HepG2 (cell line): Measurements from ENCODE around the gene ITPK1. TPM values are rescaled to one million over a fixed set of nuclear protein-coding genes. Genes with fewer than 3 reads are reported as not detected.

Experiments used
- ATAC-seq: fragments of 200-7000 bp; cut with Tn5 transposase; 3 replicates; pipeline ENCODE4 v1.9.1; 2020; ENCODE audit warnings: mild to moderate bottlenecking, moderate library complexity
- BruUV-seq: library from RNA; stranded (reverse); fragments of 400-500 nt; replicated peaks from 2 replicates; lab custom pipeline; 2021; lab: Mats Ljungman, UMichigan
- CTCF ChIA-PET: fragments of 300-600 bp; formaldehyde crosslinking; extraction: SDS; loops from one replicate; lab custom pipeline; 2021; ENCODE audit warnings: low total read pairs, inconsistent platforms, low intra/inter-chr PET ratio; lab: Yijun Ruan, JAX
- POLR2A ChIA-PET: fragments of 350-600 bp; sonication (Branson Sonifier 250); formaldehyde crosslinking; loops from one replicate; lab custom pipeline; 2020; ENCODE audit warnings: antibody characterized with exemption, inconsistent platforms; lab: Yijun Ruan, JAX
- DNase-seq: peaks from one replicate; pipeline ENCODE4 v3.0.0-alpha.2; 2015; ENCODE audit warnings: low spot score
- FAIRE-seq: peaks from 3 replicates; lab custom pipeline; 2011; peaks lifted over from hg19 to GRCh38; lab: Jason Lieb, UNC
- H2AFZ ChIP-seq: one replicate; pipeline ENCODE4 v1.6.1; 2011; ENCODE audit warnings: low read length, inconsistent platforms
- H3K27ac ChIP-seq: fragments of 300-600 bp; 3 replicates; pipeline ENCODE4 v1.8.0; 2011; ENCODE audit warnings: mixed run types, mild to moderate bottlenecking, mixed read lengths, low read length, inconsistent platforms; ENCODE audit not compliant: insufficient read depth; ENCODE audit errors: extremely low read length
- H3K27me3 ChIP-seq, 2 experiments: fragments of 200-600 bp in 1 of 2; 2 replicates in 1 of 2; 3 replicates in 1 of 2; pipeline versions ENCODE4 v1.6.0 to v1.8.0; 2011; ENCODE audit warnings: low read length in 2 of 2, mild to moderate bottlenecking in 2 of 2, moderate library complexity in 2 of 2, inconsistent platforms in 1 of 2; ENCODE audit not compliant: insufficient read depth in 2 of 2, control insufficient read depth in 1 of 2
- H3K36me3 ChIP-seq, 2 experiments: fragments of 200-600 bp in 1 of 2; replicated peaks in 1 of 2; 2 replicates in 1 of 2; 3 replicates in 1 of 2; pipeline versions ENCODE4 v1.5.1 to v1.8.0; 2011; ENCODE audit warnings: low read length in 2 of 2, inconsistent platforms in 1 of 2; ENCODE audit not compliant: insufficient read depth in 2 of 2, control insufficient read depth in 1 of 2
- H3K4me1 ChIP-seq: 2 replicates; pipeline ENCODE4 v1.5.1; 2012; ENCODE audit warnings: low read length, inconsistent platforms; ENCODE audit not compliant: insufficient read depth
- H3K4me2 ChIP-seq: 2 replicates; pipeline ENCODE4 v1.6.0; 2011; ENCODE audit warnings: low read depth, low read length, inconsistent platforms
- H3K4me3 ChIP-seq, 3 experiments: fragments of 200-600 bp in 1 of 3; sonication (generic), shearing (Covaris generic) in 1 of 3; replicated peaks in 1 of 3; 2 replicates each; pipeline ENCODE4 v1.5.1; 2011 to 2016; ENCODE audit warnings: low read length in 3 of 3, inconsistent platforms in 2 of 3, low read depth in 2 of 3, mild to moderate bottlenecking in 2 of 3, control low read depth in 1 of 3, mixed read lengths in 1 of 3; ENCODE audit not compliant: insufficient read depth in 1 of 3
- H3K79me2 ChIP-seq: one replicate; pipeline ENCODE4 v1.6.1; 2011; ENCODE audit warnings: low read length, inconsistent platforms; ENCODE audit not compliant: insufficient read depth
- H3K9ac ChIP-seq: 2 replicates; pipeline ENCODE4 v1.6.0; 2011; ENCODE audit warnings: mild to moderate bottlenecking, low read depth, low read length, inconsistent platforms; ENCODE audit not compliant: insufficient read depth
- H3K9me3 ChIP-seq: 2 replicates; pipeline ENCODE4 v1.5.1; 2012; ENCODE audit warnings: mild to moderate bottlenecking, low read length
- H4K20me1 ChIP-seq: 2 replicates; pipeline ENCODE4 v1.6.0; 2011; ENCODE audit warnings: inconsistent platforms, mild to moderate bottlenecking, low read length, moderate library complexity; ENCODE audit not compliant: insufficient read depth
- HNRNPL ChIP-seq: fragments of 200-400 bp; formaldehyde crosslinking; IDR thresholded peaks from 2 replicates; pipeline ENCODE4 v1.6.1; 2017; ENCODE audit warnings: mild to moderate bottlenecking, low read depth, low read length
- HOXA5 ChIP-seq: sonication (generic); formaldehyde crosslinking; IDR thresholded peaks from 2 replicates; pipeline ENCODE4 v1.4.0; 2020; ENCODE audit warnings: missing genetic modification reagents
- NFE2L1 ChIP-seq: sonication (generic); formaldehyde crosslinking; IDR thresholded peaks from 2 replicates; pipeline ENCODE4 v1.4.0; 2020; ENCODE audit warnings: missing genetic modification reagents, mild to moderate bottlenecking, borderline replicate concordance
- NFIB ChIP-seq: sonication (generic); formaldehyde crosslinking; IDR thresholded peaks from 2 replicates; pipeline ENCODE4 v1.9.0; 2021; ENCODE audit warnings: missing genetic modification reagents, mild to moderate bottlenecking, borderline replicate concordance
- RARA ChIP-seq: IDR thresholded peaks from 2 replicates; pipeline ENCODE4 v1.6.1; 2016; ENCODE audit warnings: missing genetic modification reagents, missing compliant biosample characterization
- RFXAP ChIP-seq: sonication (generic); formaldehyde crosslinking; IDR thresholded peaks from 2 replicates; pipeline ENCODE4 v1.4.0; 2020; ENCODE audit warnings: missing genetic modification reagents, borderline replicate concordance
- SOX13 ChIP-seq, 3 experiments: fragments of 450-650 bp in 1 of 3; sonication (generic) in 1 of 3; formaldehyde crosslinking in 1 of 3; IDR thresholded peaks in 2 of 3; conservative IDR thresholded peaks in 1 of 3; 2 replicates each; pipeline versions ENCODE4 v1.5.0 to v1.6.1; 2016 to 2020; ENCODE audit warnings: antibody characterized with exemption in 1 of 3, mild to moderate bottlenecking in 1 of 3, missing compliant biosample characterization in 1 of 3, missing genetic modification reagents in 1 of 3, moderate library complexity in 1 of 3
- TCF12 ChIP-seq, 2 experiments: fragments of 450-650 bp in 1 of 2; sonication (generic) in 1 of 2; formaldehyde crosslinking in 1 of 2; IDR thresholded peaks; 2 replicates each; pipeline versions ENCODE4 v1.6.1 to v1.8.0; 2017 to 2022; ENCODE audit warnings: antibody characterized with exemption in 1 of 2, mild to moderate bottlenecking in 1 of 2, missing genetic modification reagents in 1 of 2, moderate library complexity in 1 of 2
- THYN1 ChIP-seq: sonication (generic); formaldehyde crosslinking; IDR thresholded peaks from 2 replicates; pipeline ENCODE4 v1.8.1; 2023; ENCODE audit warnings: low read depth, mild to moderate bottlenecking, moderate library complexity, missing genetic modification reagents, borderline replicate concordance
- TMF1 ChIP-seq: sonication (generic); formaldehyde crosslinking; IDR thresholded peaks from 2 replicates; pipeline ENCODE4 v1.8.1; 2022; ENCODE audit warnings: low read depth, missing genetic modification reagents
- U2AF2 ChIP-seq: fragments of 200-400 bp; formaldehyde crosslinking; IDR thresholded peaks from 2 replicates; pipeline ENCODE4 v1.6.1; 2017; ENCODE audit warnings: low read depth, mild to moderate bottlenecking, low read length
- ZBED4 ChIP-seq: sonication (generic); formaldehyde crosslinking; IDR thresholded peaks from 2 replicates; pipeline ENCODE4 v1.4.0; 2020; ENCODE audit warnings: missing genetic modification reagents, borderline replicate concordance
- ZFP37 ChIP-seq: sonication (generic); formaldehyde crosslinking; IDR thresholded peaks from 2 replicates; pipeline ENCODE4 v1.4.0; 2020; ENCODE audit warnings: missing genetic modification reagents, borderline replicate concordance
- ZKSCAN5 ChIP-seq: sonication (generic); formaldehyde crosslinking; IDR thresholded peaks from 2 replicates; pipeline ENCODE4 v1.5.1; 2020; ENCODE audit warnings: mild to moderate bottlenecking, missing genetic modification reagents
- ZNF225 ChIP-seq: sonication (generic); formaldehyde crosslinking; IDR thresholded peaks from 2 replicates; pipeline ENCODE4 v1.4.0; 2020; ENCODE audit warnings: mild to moderate bottlenecking, missing genetic modification reagents
- ZNF280B ChIP-seq: sonication (generic); formaldehyde crosslinking; IDR thresholded peaks from 2 replicates; pipeline ENCODE4 v1.5.0; 2020; ENCODE audit warnings: missing genetic modification reagents, mild to moderate bottlenecking, borderline replicate concordance
- ZNF691 ChIP-seq: sonication (generic); formaldehyde crosslinking; IDR thresholded peaks from 2 replicates; pipeline ENCODE4 v1.4.0; 2020; ENCODE audit warnings: missing genetic modification reagents, low read depth, mild to moderate bottlenecking, borderline replicate concordance
- ZNF768 ChIP-seq: sonication (generic); formaldehyde crosslinking; IDR thresholded peaks from 2 replicates; pipeline ENCODE4 v1.4.0; 2020; ENCODE audit warnings: missing genetic modification reagents
- ZNF883 ChIP-seq: sonication (generic); formaldehyde crosslinking; IDR thresholded peaks from 2 replicates; pipeline ENCODE4 v1.5.1; 2020; ENCODE audit warnings: mild to moderate bottlenecking, missing genetic modification reagents; ENCODE audit errors: not compliant biosample characterization
- WGBS: methylation state at CpG from one replicate; pipeline ENCODE4 v1.1.6; 2017; ENCODE audit warnings: low lambda C conversion rate; 5-methylcytosine and 5-hydroxymethylcytosine counted together
- in situ Hi-C: cut with HindIII; loops from 2 replicates; pipeline ENCODE4 v1.10.0; 2017; ENCODE audit warnings: low pct_unique_long_range_greater_than_20kb; ENCODE audit not compliant: extremely low pct_ligation_motif_present
- intact Hi-C: fragments of 100-400 bp; cut with micrococcal nuclease; formaldehyde crosslinking; loops from one replicate; pipeline ENCODE4 v1.10.0; 2022; ENCODE audit not compliant: unreplicated experiment
- polyA plus RNA-seq, 8 experiments: library from polyadenylated mRNA; depleted of rRNA in 3 of 8; stranded (reverse) in 7 of 8; unstranded in 1 of 8; fragments of >200 nt; fragmentation: Illumina TruSeq in 4 of 8; extraction: Trizol in 4 of 8; gene quantifications; 2 replicates each; pipeline versions ENCODE4 v1.2.1 to v1.2.3, GENCODE V29; 2011 to 2016; ENCODE audit warnings: low read depth in 4 of 8, missing spikeins in 1 of 8, mixed read lengths in 1 of 8; ENCODE audit not compliant: insufficient read depth in 1 of 8
- total RNA-seq, 5 experiments: library from RNA; depleted of rRNA; stranded (reverse); fragments of >200 nt; fragmentation: Illumina TruSeq; extraction: Trizol; gene quantifications; 2 replicates each; pipeline ENCODE4 v1.2.3, GENCODE V29; 2016; ENCODE audit warnings: low read depth in 1 of 5

The ITPK1 gene
- total and polyA plus RNA-seq, 2 of the 13 experiments (the other 11 are each of a cell fraction or from before 2014, with no cell fraction given) = 20.5 to 47.5 TPM

- Histone ChIP-seq H3K79me2 (no peaks in the 10 kb centered on the region), H2AFZ (no peak overlapping the region), H3K4me1 (no peaks in the 10 kb centered on the region), H3K9me3 (no peaks in the 10 kb centered on the region), H3K36me3 (peaks cover 2 to 4% of the 10 kb centered on the region in 2 experiments; a peak in 3 of 5 replicates), H3K27me3 (no peaks in the 10 kb centered on the region), H3K27ac (no peak overlapping the region), H4K20me1 (no peaks in the 10 kb centered on the region), H3K4me2 (no peak overlapping the region), H3K4me3 (no peak overlapping the region), H3K9ac (no peak overlapping the region)
- DNase-seq = no peak
- in situ Hi-C loops = no loop called here
- no peak for FAIRE-seq
- ChIA-PET CTCF (no interaction called here), POLR2A (no interaction called here)
- no TSS peak for BruUV-seq
- intact Hi-C loops = no loop called here
- ATAC-seq = no peak
- 100% methylated on average over 5 of the region's 5 CpGs for WGBS
- TF ChIP-seq ZNF225 (CRISPR knock-in tag) (no peak), THYN1 (CRISPR knock-in tag) (no peak), NFIB (no peak), ZFP37 (no peak), SOX13 (IDR thresholded peaks at IDR 0.05) (no peak), SOX13 (CRISPR knock-in tag; conservative IDR thresholded peaks at IDR 0.05 in 1 of 2, IDR thresholded peaks at IDR 0.05 in 1 of 2) (no peak), ZNF883 (CRISPR knock-in tag) (no peak), NFE2L1 (CRISPR knock-in tag) (no peak), HOXA5 (CRISPR knock-in tag) (no peak), TMF1 (CRISPR knock-in tag) (no peak), RFXAP (CRISPR knock-in tag) (no peak), ZKSCAN5 (no peak), U2AF2 (no peak), ZNF280B (CRISPR knock-in tag) (no peak), TCF12 (IDR thresholded peaks at IDR 0.05) (no peak), TCF12 (CRISPR knock-in tag; IDR thresholded peaks at IDR 0.05) (no peak), ZBED4 (no peak), RARA (CRISPR knock-in tag) (no peak), ZNF691 (CRISPR knock-in tag) (no peak), HNRNPL (no peak), ZNF768 (CRISPR knock-in tag) (no peak)
These were observed 173.6 kb downstream of the ITPK1 start for GRCh38 chr14:92942136-92942535.
